ENCODE data around the gene MERTK.

DNA sequence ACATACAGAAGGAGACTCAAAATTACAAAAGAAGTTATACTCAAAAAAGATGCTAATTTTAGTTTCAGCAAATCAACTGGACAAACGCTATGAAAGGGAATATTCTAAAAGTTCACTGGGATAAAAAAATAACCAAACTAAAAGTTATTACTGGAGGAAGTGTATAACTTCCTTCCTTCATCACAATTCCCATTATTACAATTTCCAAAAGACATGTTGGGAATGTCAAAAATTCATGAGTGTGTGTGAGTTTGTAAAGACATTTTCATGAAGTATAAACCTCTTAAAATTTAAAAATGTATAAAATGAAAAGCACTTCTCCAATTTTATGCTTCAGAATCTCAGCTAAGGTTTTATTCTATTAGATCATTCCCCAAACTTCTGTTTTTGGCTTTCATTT is 67.8 kb downstream of the MERTK start:
- TF ChIP-seq, protein P1, sequence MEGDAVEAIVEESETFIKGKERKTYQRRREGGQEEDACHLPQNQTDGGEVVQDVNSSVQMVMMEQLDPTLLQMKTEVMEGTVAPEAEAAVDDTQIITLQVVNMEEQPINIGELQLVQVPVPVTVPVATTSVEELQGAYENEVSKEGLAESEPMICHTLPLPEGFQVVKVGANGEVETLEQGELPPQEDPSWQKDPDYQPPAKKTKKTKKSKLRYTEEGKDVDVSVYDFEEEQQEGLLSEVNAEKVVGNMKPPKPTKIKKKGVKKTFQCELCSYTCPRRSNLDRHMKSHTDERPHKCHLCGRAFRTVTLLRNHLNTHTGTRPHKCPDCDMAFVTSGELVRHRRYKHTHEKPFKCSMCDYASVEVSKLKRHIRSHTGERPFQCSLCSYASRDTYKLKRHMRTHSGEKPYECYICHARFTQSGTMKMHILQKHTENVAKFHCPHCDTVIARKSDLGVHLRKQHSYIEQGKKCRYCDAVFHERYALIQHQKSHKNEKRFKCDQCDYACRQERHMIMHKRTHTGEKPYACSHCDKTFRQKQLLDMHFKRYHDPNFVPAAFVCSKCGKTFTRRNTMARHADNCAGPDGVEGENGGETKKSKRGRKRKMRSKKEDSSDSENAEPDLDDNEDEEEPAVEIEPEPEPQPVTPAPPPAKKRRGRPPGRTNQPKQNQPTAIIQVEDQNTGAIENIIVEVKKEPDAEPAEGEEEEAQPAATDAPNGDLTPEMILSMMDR (IDR thresholded peaks at IDR 0.05) = no peak
- no peak for TF ChIP-seq POLR2A (IDR thresholded peaks at IDR 0.05)
